Astrocyte of the hippocampus (primary cell): ENCODE measurements around the gene SLC25A24.

Source experiments
- DNase-seq: peaks from one replicate; pipeline ENCODE4 v3.0.0; 2011; ENCODE audit warnings: low read depth, low spot score

SLC25A24 gene

GRCh38 chr1:108106775-108107174, 93.4 kb downstream of the SLC25A24 start:
- no peak for DNase-seq

GRCh38 chr1:108100148-108100547, 100.0 kb downstream of the SLC25A24 start:
- DNase-seq = no peak

DNA sequence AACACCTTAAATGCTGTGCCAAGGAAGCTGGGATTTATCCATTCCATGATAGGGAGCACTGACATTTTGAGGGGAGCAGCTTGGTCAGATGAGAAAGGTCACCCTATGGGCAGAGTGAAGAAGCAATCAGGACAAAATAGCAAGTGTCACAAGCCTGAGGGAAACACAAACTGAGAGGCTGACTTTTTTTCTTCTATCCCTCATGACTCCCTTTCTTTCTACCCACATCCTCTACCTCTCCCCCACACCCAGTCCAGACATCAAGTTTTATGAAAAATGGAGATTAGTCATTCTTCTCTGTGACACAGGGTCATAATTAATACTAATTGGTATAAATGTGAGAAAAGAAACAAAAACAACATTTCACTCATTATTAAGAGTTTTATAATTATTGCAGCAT, 103.1 kb downstream of the SLC25A24 start:
- no peak for DNase-seq

- DNase-seq = no peak
Measured at GRCh38 chr1:108096089-108096488, 104.1 kb downstream of the SLC25A24 start.

DNA sequence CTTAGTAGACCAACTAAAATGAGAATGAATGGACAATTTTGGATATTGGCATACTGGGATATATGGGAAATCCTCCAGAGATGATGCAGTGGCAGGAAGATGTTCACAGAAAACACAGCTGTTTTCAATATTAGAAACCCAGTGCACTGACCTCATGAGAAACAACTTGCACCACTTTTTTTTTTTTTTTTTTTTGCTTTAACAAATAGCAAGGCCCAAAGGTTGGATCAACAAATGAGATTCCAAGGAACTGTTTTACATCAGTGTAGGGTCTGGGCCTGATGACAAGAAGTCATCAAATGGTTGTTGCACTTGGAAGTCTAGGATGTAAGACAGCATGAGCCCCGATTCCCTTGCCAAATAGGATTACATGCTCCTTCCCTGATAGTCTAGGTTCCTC, 110.7 kb downstream of the SLC25A24 start:
- DNase-seq = no peak

DNA sequence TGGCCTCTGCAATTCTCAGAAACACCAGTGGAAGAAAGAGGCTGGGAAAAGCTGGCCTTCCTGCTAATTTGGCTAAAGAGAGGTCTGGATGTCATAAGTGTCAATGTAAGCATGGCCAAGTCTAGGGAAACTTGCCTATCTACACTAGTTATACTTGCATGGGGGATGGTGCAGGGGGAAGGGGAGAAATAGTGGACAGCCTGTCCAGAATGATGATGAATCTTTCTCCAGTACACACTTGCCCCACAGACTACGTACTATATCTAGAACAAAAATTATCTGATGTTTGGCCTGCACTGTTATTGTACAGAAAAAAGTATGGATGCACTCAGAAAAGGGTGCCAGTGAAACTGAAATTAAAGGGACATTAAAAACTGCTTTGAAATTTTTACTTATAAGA, 114.5 kb downstream of the SLC25A24 start:
- no peak for DNase-seq

DNA sequence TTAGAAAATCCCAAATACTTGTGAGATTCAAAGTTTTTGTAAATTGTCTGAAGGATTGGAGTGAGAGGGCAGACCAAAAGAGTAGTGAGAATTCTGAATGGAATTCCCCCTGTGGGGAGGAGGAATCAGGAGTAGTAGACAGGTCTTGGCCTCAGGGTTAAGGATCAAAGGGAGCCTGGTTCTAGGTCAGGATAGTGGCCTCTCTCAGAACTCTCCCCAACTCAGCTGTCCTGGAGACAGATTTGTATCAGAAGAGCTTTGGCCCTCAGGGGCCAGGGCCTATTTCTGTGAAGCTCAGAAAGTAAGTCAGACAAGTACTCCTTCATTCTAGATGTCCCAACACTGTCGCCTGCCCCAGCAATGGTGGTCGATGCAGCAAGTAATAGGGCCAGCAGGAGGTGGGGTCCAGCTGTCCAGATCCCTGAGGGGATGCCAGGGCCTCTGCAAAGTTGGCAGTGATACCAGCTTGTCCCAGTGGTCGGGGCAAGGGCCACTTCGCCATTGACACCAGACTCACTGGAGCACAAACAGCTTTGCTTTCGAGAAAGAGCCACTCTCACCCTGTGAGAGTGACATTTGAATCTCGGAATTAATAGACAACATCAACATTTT, 115.2 kb downstream of the SLC25A24 start:
- DNase-seq = no peak
